ENCODE results near the gene KAT6B. TPM values are rescaled to one million over a fixed set of nuclear protein-coding genes. Genes with fewer than 3 reads are reported as not detected.
A peak's percentile ranks its signal among the peaks of the same experiment; 100 is the strongest.

The KAT6B gene
- total RNA-seq, 1 donor from 2014 or later, result 41.1 TPM

- H3K9me3 ChIP-seq, result no peaks in the 10 kb centered on the region
- intact Hi-C loops (cut with DNase I), result loop anchor here (2.0 to 5.0 kb wide), 3 partner anchors 100 to 533 kb away; partner anchors contain the start of gene COMTD1
- DNase-seq (ENCODE audit: low spot score in 2 of 2), result no peak
- H3K27ac ChIP-seq, result peak overlapping the region; percentile 91
- H3K36me3 ChIP-seq, result no peaks in the 10 kb centered on the region
- no peak for TF ChIP-seq CTCF (IDR thresholded peaks at IDR 0.05)
- H3K27me3 ChIP-seq, result no peaks in the 10 kb centered on the region
- H3K4me3 ChIP-seq, result peak overlapping the region; percentile 93 to 95
- H3K4me1 ChIP-seq, result peaks cover 14 to 36% of the 10 kb centered on the region in 2 donors
Observed at GRCh38 chr10:74824900-74825370, 1.5 kb upstream of the KAT6B start.

DNA sequence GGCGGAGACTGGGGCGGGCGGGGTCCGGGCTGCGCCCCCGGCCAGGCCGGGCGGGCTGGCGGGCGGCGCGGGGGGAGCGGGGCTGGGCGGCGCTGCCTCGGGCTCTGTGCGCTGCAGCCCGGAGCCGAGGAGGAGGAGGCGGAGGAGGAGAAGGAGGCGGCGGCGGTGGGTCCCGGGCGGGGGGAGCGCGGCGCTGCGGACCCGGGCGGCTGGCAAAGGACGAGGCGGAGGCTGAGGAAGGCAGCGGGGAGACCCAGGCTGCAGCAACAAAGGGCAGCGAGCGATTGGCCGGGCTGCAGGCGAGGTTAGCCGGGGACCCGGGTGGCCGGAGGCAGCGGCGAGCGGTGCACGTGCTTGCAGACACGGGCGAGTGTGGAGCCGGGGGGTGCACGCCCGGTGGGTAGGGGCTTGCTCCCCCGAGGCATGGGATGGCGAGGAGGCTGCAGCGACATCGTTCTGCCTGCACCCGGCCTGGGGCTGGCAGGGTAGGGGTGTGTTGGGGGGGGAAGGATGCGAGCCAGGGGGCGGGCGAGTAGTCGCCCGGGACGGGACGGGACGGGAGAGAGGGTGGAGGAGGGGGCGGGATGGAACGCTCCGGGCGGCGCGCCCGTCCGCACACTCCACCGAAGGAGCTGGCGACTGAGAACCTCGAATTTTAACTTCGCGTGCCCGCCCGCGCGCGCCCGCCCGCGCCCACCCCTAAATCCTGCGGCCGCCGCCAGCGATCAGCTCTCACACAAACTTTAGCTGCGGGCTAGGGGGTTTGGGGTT is 844 bp upstream of the KAT6B start:
- Histone ChIP-seq H3K27ac (peak overlapping the region; percentile 91), H3K4me1 (peaks cover 14 to 36% of the 10 kb centered on the region in 2 donors), H3K4me3 (peak overlapping the region; percentile 93 to 95), H3K9me3 (no peaks in the 10 kb centered on the region), H3K27me3 (no peaks in the 10 kb centered on the region), H3K36me3 (no peaks in the 10 kb centered on the region)
- peak in 1 of 3 experiments; percentile 7 for TF ChIP-seq CTCF (IDR thresholded peaks at IDR 0.05)
- DNase-seq (ENCODE audit: low spot score in 2 of 2), result peak in 1 of 2 donors; percentile 75
- intact Hi-C loops (cut with DNase I), result loop anchor here (1.0 to 5.0 kb wide), 4 partner anchors 99 to 533 kb away; partner anchors contain the start of genes COMTD1 and SAMD8

DNA sequence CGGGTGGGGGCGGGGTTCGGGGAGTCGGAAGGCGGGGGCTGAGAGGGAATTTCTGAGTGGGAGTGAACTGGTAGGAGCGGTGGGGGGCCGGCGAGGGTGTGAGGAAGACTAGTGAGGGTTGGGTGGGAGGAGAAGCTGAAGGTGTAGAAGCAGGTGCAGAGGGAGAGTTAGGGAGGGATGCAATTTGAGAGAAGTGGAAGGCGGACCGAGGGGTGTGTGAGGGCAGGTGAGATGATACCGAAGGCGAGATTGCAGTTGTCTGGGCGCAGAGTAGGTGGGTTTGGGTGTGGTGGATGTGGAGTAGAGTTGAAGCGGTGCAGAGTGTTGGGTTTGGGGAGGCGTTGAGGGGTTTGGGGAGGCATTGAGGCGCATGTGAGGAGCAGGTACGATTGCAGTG is 643 bp downstream of the KAT6B start:
- no peaks in the 10 kb centered on the region for H3K27me3 ChIP-seq
- H3K36me3 ChIP-seq, result no peaks in the 10 kb centered on the region
- peaks cover 11 to 35% of the 10 kb centered on the region in 2 donors for H3K4me1 ChIP-seq
- no peak for DNase-seq (ENCODE audit: low spot score in 2 of 2)
- intact Hi-C loops (cut with DNase I), result loop anchor here (5.0 kb wide), 1 partner anchor 535 kb away; no protein-coding TSS in a partner anchor
- H3K4me3 ChIP-seq, result peak overlapping the region; percentile 75 to 83
- peak overlapping the region; percentile 98 to 99 for H3K27ac ChIP-seq
- TF ChIP-seq CTCF (IDR thresholded peaks at IDR 0.05), result no peak
- no peaks in the 10 kb centered on the region for H3K9me3 ChIP-seq

DNA sequence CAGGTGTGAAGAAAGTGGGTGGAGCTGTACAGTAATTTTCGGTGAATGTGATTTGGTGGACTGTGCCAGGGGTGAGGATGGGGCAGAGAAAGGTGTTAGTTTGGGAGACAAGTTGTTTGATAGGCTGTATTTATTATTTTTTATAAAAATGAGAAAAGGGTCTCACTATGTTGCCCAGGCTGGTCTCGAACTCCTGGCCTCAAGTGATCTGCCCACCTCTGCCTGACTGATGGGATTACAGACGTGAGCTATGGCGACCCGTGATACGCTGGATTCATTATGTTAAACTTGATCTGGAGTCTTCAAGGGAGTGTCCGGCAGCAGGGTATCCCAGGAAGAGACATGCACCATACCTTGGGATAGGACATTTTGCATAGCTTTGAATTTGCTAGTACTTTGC is 1.3 kb downstream of the KAT6B start:
- intact Hi-C loops (cut with DNase I), result loop anchor here (5.0 kb wide), 1 partner anchor 535 kb away; no protein-coding TSS in a partner anchor
- Histone ChIP-seq H3K4me1 (peaks cover 8 to 30% of the 10 kb centered on the region in 2 donors), H3K4me3 (peak overlapping the region; percentile 75 to 83), H3K27ac (peak overlapping the region in 1 of 2 donors; percentile 98), H3K27me3 (no peaks in the 10 kb centered on the region), H3K36me3 (no peaks in the 10 kb centered on the region), H3K9me3 (no peaks in the 10 kb centered on the region)
- no peak for TF ChIP-seq CTCF (IDR thresholded peaks at IDR 0.05)
- DNase-seq (ENCODE audit: low spot score in 2 of 2), result no peak

- DNase-seq (ENCODE audit: low spot score in 2 of 2), result no peak
- intact Hi-C loops (cut with DNase I), result loop anchor here (5.0 kb wide), 1 partner anchor 537 kb away; no protein-coding TSS in a partner anchor
- no peak for TF ChIP-seq CTCF (IDR thresholded peaks at IDR 0.05)
- H3K27ac ChIP-seq, result no peak overlapping the region
- H3K4me3 ChIP-seq, result no peak overlapping the region
- peaks cover 6 to 21% of the 10 kb centered on the region in 2 donors for H3K4me1 ChIP-seq
- no peaks in the 10 kb centered on the region for H3K9me3 ChIP-seq
- no peaks in the 10 kb centered on the region for H3K27me3 ChIP-seq
- H3K36me3 ChIP-seq, result no peaks in the 10 kb centered on the region
Observed at GRCh38 chr10:74828946-74829345, 2.5 kb downstream of the KAT6B start.
